HepG2 (cell line): ENCODE measurements around the gene CCDC57.

Experiments
- TF ChIP-seq, protein P1 (sequence below): sonication (generic); formaldehyde crosslinking; IDR thresholded peaks from 2 replicates; pipeline ENCODE4 v1.4.0; 2020; ENCODE audit warnings: mild to moderate bottlenecking, missing genetic modification reagents
- TF ChIP-seq, protein P2 (sequence below), 2 experiments: sonication (generic) in 1 of 2; formaldehyde crosslinking in 1 of 2; IDR thresholded peaks; 2 replicates each; pipeline versions ENCODE4 v1.4.0 to v1.6.1; 2018 to 2020; ENCODE audit warnings: missing genetic modification reagents in 2 of 2, borderline replicate concordance in 1 of 2, low read depth in 1 of 2, mild to moderate bottlenecking in 1 of 2, missing biosample characterization in 1 of 2
- TF ChIP-seq, protein P3 (sequence below): sonication (generic); formaldehyde crosslinking; IDR thresholded peaks from 2 replicates; pipeline ENCODE4 v1.8.0; 2023; ENCODE audit warnings: mild to moderate bottlenecking, missing genetic modification reagents

DNA sequence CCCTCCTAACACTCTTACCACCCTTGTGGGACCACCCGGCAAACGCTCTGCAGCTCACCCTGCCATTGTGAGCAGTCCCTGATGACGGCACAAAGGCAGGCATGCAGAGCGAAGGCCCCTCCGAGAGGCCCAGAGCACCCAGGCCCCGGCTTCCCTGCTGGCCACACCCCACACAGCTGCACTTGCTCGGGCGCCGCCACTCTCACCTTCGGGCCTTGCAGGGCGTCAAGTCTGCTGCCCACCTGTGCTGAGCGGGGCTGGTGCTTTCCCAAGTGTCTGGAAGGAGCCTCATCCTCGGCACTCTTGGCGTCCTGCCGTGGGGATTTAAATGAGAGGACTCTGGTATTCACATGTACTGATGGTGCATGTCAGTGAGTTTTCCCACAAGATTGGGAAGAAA, 84.4 kb downstream of the CCDC57 start:
- TF ChIP-seq, protein P1, sequence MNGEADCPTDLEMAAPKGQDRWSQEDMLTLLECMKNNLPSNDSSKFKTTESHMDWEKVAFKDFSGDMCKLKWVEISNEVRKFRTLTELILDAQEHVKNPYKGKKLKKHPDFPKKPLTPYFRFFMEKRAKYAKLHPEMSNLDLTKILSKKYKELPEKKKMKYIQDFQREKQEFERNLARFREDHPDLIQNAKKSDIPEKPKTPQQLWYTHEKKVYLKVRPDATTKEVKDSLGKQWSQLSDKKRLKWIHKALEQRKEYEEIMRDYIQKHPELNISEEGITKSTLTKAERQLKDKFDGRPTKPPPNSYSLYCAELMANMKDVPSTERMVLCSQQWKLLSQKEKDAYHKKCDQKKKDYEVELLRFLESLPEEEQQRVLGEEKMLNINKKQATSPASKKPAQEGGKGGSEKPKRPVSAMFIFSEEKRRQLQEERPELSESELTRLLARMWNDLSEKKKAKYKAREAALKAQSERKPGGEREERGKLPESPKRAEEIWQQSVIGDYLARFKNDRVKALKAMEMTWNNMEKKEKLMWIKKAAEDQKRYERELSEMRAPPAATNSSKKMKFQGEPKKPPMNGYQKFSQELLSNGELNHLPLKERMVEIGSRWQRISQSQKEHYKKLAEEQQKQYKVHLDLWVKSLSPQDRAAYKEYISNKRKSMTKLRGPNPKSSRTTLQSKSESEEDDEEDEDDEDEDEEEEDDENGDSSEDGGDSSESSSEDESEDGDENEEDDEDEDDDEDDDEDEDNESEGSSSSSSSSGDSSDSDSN (CRISPR knock-in tag): no peak
- TF ChIP-seq, protein P2, sequence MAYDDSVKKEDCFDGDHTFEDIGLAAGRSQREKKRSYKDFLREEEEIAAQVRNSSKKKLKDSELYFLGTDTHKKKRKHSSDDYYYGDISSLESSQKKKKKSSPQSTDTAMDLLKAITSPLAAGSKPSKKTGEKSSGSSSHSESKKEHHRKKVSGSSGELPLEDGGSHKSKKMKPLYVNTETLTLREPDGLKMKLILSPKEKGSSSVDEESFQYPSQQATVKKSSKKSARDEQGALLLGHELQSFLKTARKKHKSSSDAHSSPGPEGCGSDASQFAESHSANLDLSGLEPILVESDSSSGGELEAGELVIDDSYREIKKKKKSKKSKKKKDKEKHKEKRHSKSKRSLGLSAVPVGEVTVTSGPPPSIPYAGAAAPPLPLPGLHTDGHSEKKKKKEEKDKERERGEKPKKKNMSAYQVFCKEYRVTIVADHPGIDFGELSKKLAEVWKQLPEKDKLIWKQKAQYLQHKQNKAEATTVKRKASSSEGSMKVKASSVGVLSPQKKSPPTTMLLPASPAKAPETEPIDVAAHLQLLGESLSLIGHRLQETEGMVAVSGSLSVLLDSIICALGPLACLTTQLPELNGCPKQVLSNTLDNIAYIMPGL (CRISPR knock-in tag; IDR thresholded peaks at IDR 0.05; ENCODE audit: borderline replicate concordance in 1 of 2, low read depth in 1 of 2): no peak
- TF ChIP-seq, protein P3, sequence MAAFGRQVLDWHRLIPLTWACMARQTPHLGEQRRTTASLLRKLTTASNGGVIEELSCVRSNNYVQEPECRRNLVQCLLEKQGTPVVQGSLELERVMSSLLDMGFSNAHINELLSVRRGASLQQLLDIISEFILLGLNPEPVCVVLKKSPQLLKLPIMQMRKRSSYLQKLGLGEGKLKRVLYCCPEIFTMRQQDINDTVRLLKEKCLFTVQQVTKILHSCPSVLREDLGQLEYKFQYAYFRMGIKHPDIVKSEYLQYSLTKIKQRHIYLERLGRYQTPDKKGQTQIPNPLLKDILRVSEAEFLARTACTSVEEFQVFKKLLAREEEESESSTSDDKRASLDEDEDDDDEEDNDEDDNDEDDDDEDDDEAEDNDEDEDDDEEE (CRISPR knock-in tag): no peak
